SK-N-SH (cell line): ENCODE results near the gene SH3GLB2.

Experiments
- CTCF ChIP-seq: fragments of 200-600 bp; sonication (generic); IDR thresholded peaks from 2 replicates; pipeline ENCODE4 v1.6.1; 2017; ENCODE audit warnings: antibody characterized with exemption, mild to moderate bottlenecking, moderate library complexity
- PBX3 ChIP-seq: IDR thresholded peaks from 2 replicates; pipeline ENCODE4; 2012
- REST ChIP-seq: IDR thresholded peaks from 2 replicates; pipeline ENCODE4 v1.6.1; 2012; ENCODE audit warnings: mild to moderate bottlenecking, low read depth, low read length, moderate library complexity
- USF2 ChIP-seq: fragments of 150-350 bp; IDR thresholded peaks from 2 replicates; pipeline ENCODE4 v1.6.1; 2017; ENCODE audit warnings: antibody characterized with exemption, low read length, low read depth, borderline replicate concordance
- YY1 ChIP-seq: IDR thresholded peaks from 2 replicates; pipeline ENCODE4 v1.4.0; 2012; ENCODE audit warnings: low read depth, mild to moderate bottlenecking

- TF ChIP-seq CTCF (no peak), REST (no peak), YY1 (no peak), USF2 (no peak), PBX3 (no peak)
Observed at GRCh38 chr9:129027224-129027684, 877 bp downstream of the SH3GLB2 start.
